ENCODE measurements around the gene TUBB2A. TPM values are rescaled to one million over a fixed set of nuclear protein-coding genes. Genes with fewer than 3 reads are reported as not detected.

Gene TUBB2A
- total and polyA plus RNA-seq, 2 of the 13 experiments (the other 11 are each of a cell fraction or from before 2014, with no cell fraction given): 35.3 to 106 TPM

DNA sequence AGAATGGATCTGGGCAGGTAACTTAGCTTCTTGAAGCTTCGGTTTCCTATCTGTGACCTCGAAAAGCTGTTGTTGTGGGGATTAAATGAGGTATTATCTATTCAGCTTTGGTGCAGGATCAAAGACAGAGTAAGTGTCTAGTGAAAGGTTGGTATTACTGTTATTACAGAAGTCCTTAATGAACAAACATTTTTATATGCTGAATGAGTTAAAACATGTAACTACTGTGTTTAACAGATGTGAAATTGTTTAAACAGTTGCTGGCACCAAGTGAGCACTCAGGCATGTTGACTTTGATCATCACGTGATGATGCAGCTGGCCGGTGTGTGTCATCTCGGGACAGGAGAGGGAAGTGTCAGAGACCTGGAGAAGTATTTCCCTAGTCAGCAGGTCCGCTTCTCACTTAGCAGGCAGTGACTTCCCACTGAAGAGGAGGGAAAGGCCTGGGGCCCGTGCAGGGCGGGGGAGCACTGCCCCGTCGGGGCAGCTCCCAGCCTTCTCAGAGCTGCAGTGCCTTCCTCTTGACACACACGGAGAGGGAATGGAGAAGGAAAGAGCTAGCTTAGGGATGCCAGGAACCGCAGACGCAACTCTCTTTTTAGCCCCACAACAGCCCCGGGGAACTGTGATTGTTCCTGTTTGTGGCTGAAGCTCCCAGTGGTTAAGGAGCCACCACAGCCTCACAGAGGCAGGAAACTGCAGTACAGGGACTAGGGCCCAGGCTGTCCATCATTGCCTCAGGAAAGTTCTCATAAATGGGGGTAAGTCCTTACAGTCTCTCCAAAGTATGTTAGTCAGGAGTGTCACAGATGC lies 18.0 kb downstream of the TUBB2A start (continued):
- TF ChIP-seq MAZ (IDR thresholded peaks at IDR 0.05; ENCODE audit: borderline replicate concordance, low read depth, low read length) (0 out of 2 replicates have a peak, but pooled peaks have one; percentile 32), MAZ (CRISPR knock-in tag; IDR thresholded peaks at IDR 0.05; ENCODE audit: low read depth) (no peak), BORCS8-MEF2B (CRISPR knock-in tag; IDR thresholded peaks at IDR 0.05) (peak; percentile 24; the same call in 1 of the 2 replicates), CBX5 (CRISPR knock-in tag; IDR thresholded peaks at IDR 0.05; ENCODE audit: borderline replicate concordance) (peak; percentile 58; the same call in 1 of the 2 replicates), LCORL (IDR thresholded peaks at IDR 0.05) (peak; percentile 73), LCORL (CRISPR knock-in tag; IDR thresholded peaks at IDR 0.05) (peak; percentile 69), SOX6 (IDR thresholded peaks at IDR 0.05) (no peak), SOX6 (CRISPR knock-in tag; IDR thresholded peaks at IDR 0.05) (peak; percentile 91), ZNF598 (CRISPR knock-in tag; IDR thresholded peaks at IDR 0.05; ENCODE audit: borderline replicate concordance) (peak; percentile 85), ZNF547 (CRISPR knock-in tag; IDR thresholded peaks at IDR 0.05) (peak; percentile 83; the same call in 1 of the 2 replicates), ZNF510 (CRISPR knock-in tag; IDR thresholded peaks at IDR 0.05; ENCODE audit: low read depth) (peak; percentile 91; the same call in 1 of the 2 replicates), ZNF317 (CRISPR knock-in tag; IDR thresholded peaks at IDR 0.05) (peak; percentile 64; the same call in 1 of the 2 replicates), ZFX (CRISPR knock-in tag; IDR thresholded peaks at IDR 0.05; ENCODE audit: low read depth) (peak; percentile 67; the same call in 1 of the 2 replicates), ZNF136 (CRISPR knock-in tag; IDR thresholded peaks at IDR 0.05; ENCODE audit: low read depth) (peak; percentile 64; the same call in 1 of the 2 replicates), ZSCAN25 (CRISPR knock-in tag; IDR thresholded peaks at IDR 0.05) (no peak), NCOA1 (CRISPR knock-in tag; IDR thresholded peaks at IDR 0.05) (no peak), ZNF180 (CRISPR knock-in tag; IDR thresholded peaks at IDR 0.05; ENCODE audit: borderline replicate concordance, low read depth) (no peak), HNF4G (IDR thresholded peaks at IDR 0.05; ENCODE audit: borderline replicate concordance, low read depth, low read length) (peak; percentile 72), HNF4G (CRISPR knock-in tag; IDR thresholded peaks at IDR 0.05; ENCODE audit: borderline replicate concordance, low read depth) (peak; percentile 61; the same call in 1 of the 2 replicates), SIN3A (IDR thresholded peaks at IDR 0.05; ENCODE audit: borderline replicate concordance, low read depth, low read length) (peak; percentile 99), HMG20B (CRISPR knock-in tag; conservative IDR thresholded peaks at IDR 0.05) (peak; percentile 90)
- TF ChIP-seq, protein P1, sequence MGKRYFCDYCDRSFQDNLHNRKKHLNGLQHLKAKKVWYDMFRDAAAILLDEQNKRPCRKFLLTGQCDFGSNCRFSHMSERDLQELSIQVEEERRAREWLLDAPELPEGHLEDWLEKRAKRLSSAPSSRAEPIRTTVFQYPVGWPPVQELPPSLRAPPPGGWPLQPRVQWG (CRISPR knock-in tag; IDR thresholded peaks at IDR 0.05; ENCODE audit: borderline replicate concordance, low read depth): no peak
- TF ChIP-seq, protein P2, sequence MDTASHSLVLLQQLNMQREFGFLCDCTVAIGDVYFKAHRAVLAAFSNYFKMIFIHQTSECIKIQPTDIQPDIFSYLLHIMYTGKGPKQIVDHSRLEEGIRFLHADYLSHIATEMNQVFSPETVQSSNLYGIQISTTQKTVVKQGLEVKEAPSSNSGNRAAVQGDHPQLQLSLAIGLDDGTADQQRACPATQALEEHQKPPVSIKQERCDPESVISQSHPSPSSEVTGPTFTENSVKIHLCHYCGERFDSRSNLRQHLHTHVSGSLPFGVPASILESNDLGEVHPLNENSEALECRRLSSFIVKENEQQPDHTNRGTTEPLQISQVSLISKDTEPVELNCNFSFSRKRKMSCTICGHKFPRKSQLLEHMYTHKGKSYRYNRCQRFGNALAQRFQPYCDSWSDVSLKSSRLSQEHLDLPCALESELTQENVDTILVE (CRISPR knock-in tag; IDR thresholded peaks at IDR 0.05): peak; percentile 94
- TF ChIP-seq, protein P3, sequence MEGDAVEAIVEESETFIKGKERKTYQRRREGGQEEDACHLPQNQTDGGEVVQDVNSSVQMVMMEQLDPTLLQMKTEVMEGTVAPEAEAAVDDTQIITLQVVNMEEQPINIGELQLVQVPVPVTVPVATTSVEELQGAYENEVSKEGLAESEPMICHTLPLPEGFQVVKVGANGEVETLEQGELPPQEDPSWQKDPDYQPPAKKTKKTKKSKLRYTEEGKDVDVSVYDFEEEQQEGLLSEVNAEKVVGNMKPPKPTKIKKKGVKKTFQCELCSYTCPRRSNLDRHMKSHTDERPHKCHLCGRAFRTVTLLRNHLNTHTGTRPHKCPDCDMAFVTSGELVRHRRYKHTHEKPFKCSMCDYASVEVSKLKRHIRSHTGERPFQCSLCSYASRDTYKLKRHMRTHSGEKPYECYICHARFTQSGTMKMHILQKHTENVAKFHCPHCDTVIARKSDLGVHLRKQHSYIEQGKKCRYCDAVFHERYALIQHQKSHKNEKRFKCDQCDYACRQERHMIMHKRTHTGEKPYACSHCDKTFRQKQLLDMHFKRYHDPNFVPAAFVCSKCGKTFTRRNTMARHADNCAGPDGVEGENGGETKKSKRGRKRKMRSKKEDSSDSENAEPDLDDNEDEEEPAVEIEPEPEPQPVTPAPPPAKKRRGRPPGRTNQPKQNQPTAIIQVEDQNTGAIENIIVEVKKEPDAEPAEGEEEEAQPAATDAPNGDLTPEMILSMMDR (CRISPR knock-in tag; IDR thresholded peaks at IDR 0.05): peak; percentile 20; the same call in 1 of the 2 replicates

Measured in HepG2 (cell line).